HepG2 (cell line): Measurements from ENCODE around the gene TBC1D14. TPM values are rescaled to one million over a fixed set of nuclear protein-coding genes. Genes with fewer than 3 reads are reported as not detected.

ENCODE experiments used
- ATAC-seq: fragments of 200-7000 bp; cut with Tn5 transposase; 3 replicates; pipeline ENCODE4 v1.9.1; 2020; ENCODE audit warnings: mild to moderate bottlenecking, moderate library complexity
- BruUV-seq: library from RNA; stranded (reverse); fragments of 400-500 nt; replicated peaks from 2 replicates; lab custom pipeline; 2021; lab: Mats Ljungman, UMichigan
- CTCF ChIA-PET: fragments of 300-600 bp; formaldehyde crosslinking; extraction: SDS; loops from one replicate; lab custom pipeline; 2021; ENCODE audit warnings: low total read pairs, inconsistent platforms, low intra/inter-chr PET ratio; lab: Yijun Ruan, JAX
- POLR2A ChIA-PET: fragments of 350-600 bp; sonication (Branson Sonifier 250); formaldehyde crosslinking; loops from one replicate; lab custom pipeline; 2020; ENCODE audit warnings: antibody characterized with exemption, inconsistent platforms; lab: Yijun Ruan, JAX
- DNase-seq: peaks from one replicate; pipeline ENCODE4 v3.0.0-alpha.2; 2015; ENCODE audit warnings: low spot score
- FAIRE-seq: peaks from 3 replicates; lab custom pipeline; 2011; peaks lifted over from hg19 to GRCh38; lab: Jason Lieb, UNC
- H2AFZ ChIP-seq: one replicate; pipeline ENCODE4 v1.6.1; 2011; ENCODE audit warnings: low read length, inconsistent platforms
- H3K27ac ChIP-seq: fragments of 300-600 bp; 3 replicates; pipeline ENCODE4 v1.8.0; 2011; ENCODE audit warnings: mixed run types, mild to moderate bottlenecking, mixed read lengths, low read length, inconsistent platforms; ENCODE audit not compliant: insufficient read depth; ENCODE audit errors: extremely low read length
- H3K27me3 ChIP-seq, 2 experiments: fragments of 200-600 bp in 1 of 2; 2 replicates in 1 of 2; 3 replicates in 1 of 2; pipeline versions ENCODE4 v1.6.0 to v1.8.0; 2011; ENCODE audit warnings: low read length in 2 of 2, mild to moderate bottlenecking in 2 of 2, moderate library complexity in 2 of 2, inconsistent platforms in 1 of 2; ENCODE audit not compliant: insufficient read depth in 2 of 2, control insufficient read depth in 1 of 2
- H3K36me3 ChIP-seq, 2 experiments: fragments of 200-600 bp in 1 of 2; replicated peaks in 1 of 2; 2 replicates in 1 of 2; 3 replicates in 1 of 2; pipeline versions ENCODE4 v1.5.1 to v1.8.0; 2011; ENCODE audit warnings: low read length in 2 of 2, inconsistent platforms in 1 of 2; ENCODE audit not compliant: insufficient read depth in 2 of 2, control insufficient read depth in 1 of 2
- H3K4me1 ChIP-seq: 2 replicates; pipeline ENCODE4 v1.5.1; 2012; ENCODE audit warnings: low read length, inconsistent platforms; ENCODE audit not compliant: insufficient read depth
- H3K4me2 ChIP-seq: 2 replicates; pipeline ENCODE4 v1.6.0; 2011; ENCODE audit warnings: low read depth, low read length, inconsistent platforms
- H3K4me3 ChIP-seq, 3 experiments: fragments of 200-600 bp in 1 of 3; sonication (generic), shearing (Covaris generic) in 1 of 3; replicated peaks in 1 of 3; 2 replicates each; pipeline ENCODE4 v1.5.1; 2011 to 2016; ENCODE audit warnings: low read length in 3 of 3, inconsistent platforms in 2 of 3, low read depth in 2 of 3, mild to moderate bottlenecking in 2 of 3, control low read depth in 1 of 3, mixed read lengths in 1 of 3; ENCODE audit not compliant: insufficient read depth in 1 of 3
- H3K79me2 ChIP-seq: one replicate; pipeline ENCODE4 v1.6.1; 2011; ENCODE audit warnings: low read length, inconsistent platforms; ENCODE audit not compliant: insufficient read depth
- H3K9ac ChIP-seq: 2 replicates; pipeline ENCODE4 v1.6.0; 2011; ENCODE audit warnings: mild to moderate bottlenecking, low read depth, low read length, inconsistent platforms; ENCODE audit not compliant: insufficient read depth
- H3K9me3 ChIP-seq: 2 replicates; pipeline ENCODE4 v1.5.1; 2012; ENCODE audit warnings: mild to moderate bottlenecking, low read length
- H4K20me1 ChIP-seq: 2 replicates; pipeline ENCODE4 v1.6.0; 2011; ENCODE audit warnings: inconsistent platforms, mild to moderate bottlenecking, low read length, moderate library complexity; ENCODE audit not compliant: insufficient read depth
- CBX1 ChIP-seq: IDR thresholded peaks from one replicate; pipeline ENCODE4 v1.6.1; 2016; ENCODE audit warnings: antibody characterized with exemption, low read depth
- DPF2 ChIP-seq: sonication (generic); formaldehyde crosslinking; IDR thresholded peaks from 2 replicates; pipeline ENCODE4 v1.4.0; 2020; ENCODE audit warnings: mild to moderate bottlenecking, low read depth, missing genetic modification reagents, borderline replicate concordance
- KDM2A ChIP-seq: sonication (generic); formaldehyde crosslinking; IDR thresholded peaks from 2 replicates; pipeline ENCODE4 v1.4.0; 2020; ENCODE audit warnings: low read depth, missing genetic modification reagents, borderline replicate concordance
- MATR3 ChIP-seq: sonication (generic); formaldehyde crosslinking; IDR thresholded peaks from 2 replicates; pipeline ENCODE4 v1.4.0; 2020; ENCODE audit warnings: missing genetic modification reagents
- PHB2 ChIP-seq: fragments of 450-650 bp; IDR thresholded peaks from 2 replicates; pipeline ENCODE4 v1.6.1; 2018; ENCODE audit not compliant: partially characterized antibody
- PHF5A ChIP-seq: IDR thresholded peaks from one replicate; pipeline ENCODE4 v1.6.1; 2018; ENCODE audit warnings: low read depth, missing genetic modification reagents; ENCODE audit not compliant: unreplicated experiment
- RARA ChIP-seq: IDR thresholded peaks from 2 replicates; pipeline ENCODE4 v1.6.1; 2016; ENCODE audit warnings: missing genetic modification reagents, missing compliant biosample characterization
- ZNF501 ChIP-seq: sonication (generic); formaldehyde crosslinking; IDR thresholded peaks from 2 replicates; pipeline ENCODE4 v1.5.1; 2020; ENCODE audit warnings: mild to moderate bottlenecking, moderate library complexity, missing genetic modification reagents
- ZNF567 ChIP-seq: sonication (generic); formaldehyde crosslinking; IDR thresholded peaks from 2 replicates; pipeline ENCODE4 v1.8.1; 2023; ENCODE audit warnings: mild to moderate bottlenecking, missing genetic modification reagents, borderline replicate concordance
- ZNF713 ChIP-seq: sonication (generic); formaldehyde crosslinking; IDR thresholded peaks from 2 replicates; pipeline ENCODE4 v1.4.0; 2020; ENCODE audit warnings: mild to moderate bottlenecking, missing genetic modification reagents
- ZNF792 ChIP-seq: IDR thresholded peaks from 2 replicates; pipeline ENCODE4 v1.6.1; 2016
- ZNF841 ChIP-seq: sonication (generic); formaldehyde crosslinking; IDR thresholded peaks from 2 replicates; pipeline ENCODE4 v1.8.1; 2023; ENCODE audit warnings: missing genetic modification reagents, borderline replicate concordance
- WGBS: methylation state at CpG from one replicate; pipeline ENCODE4 v1.1.6; 2017; ENCODE audit warnings: low lambda C conversion rate; 5-methylcytosine and 5-hydroxymethylcytosine counted together
- in situ Hi-C: cut with HindIII; loops from 2 replicates; pipeline ENCODE4 v1.10.0; 2017; ENCODE audit warnings: low pct_unique_long_range_greater_than_20kb; ENCODE audit not compliant: extremely low pct_ligation_motif_present
- intact Hi-C: fragments of 100-400 bp; cut with micrococcal nuclease; formaldehyde crosslinking; loops from one replicate; pipeline ENCODE4 v1.10.0; 2022; ENCODE audit not compliant: unreplicated experiment
- polyA plus RNA-seq, 8 experiments: library from polyadenylated mRNA; depleted of rRNA in 3 of 8; stranded (reverse) in 7 of 8; unstranded in 1 of 8; fragments of >200 nt; fragmentation: Illumina TruSeq in 4 of 8; extraction: Trizol in 4 of 8; gene quantifications; 2 replicates each; pipeline versions ENCODE4 v1.2.1 to v1.2.3, GENCODE V29; 2011 to 2016; ENCODE audit warnings: low read depth in 4 of 8, missing spikeins in 1 of 8, mixed read lengths in 1 of 8; ENCODE audit not compliant: insufficient read depth in 1 of 8
- total RNA-seq, 5 experiments: library from RNA; depleted of rRNA; stranded (reverse); fragments of >200 nt; fragmentation: Illumina TruSeq; extraction: Trizol; gene quantifications; 2 replicates each; pipeline ENCODE4 v1.2.3, GENCODE V29; 2016; ENCODE audit warnings: low read depth in 1 of 5
- TF ChIP-seq, protein P1 (sequence below): sonication (generic); formaldehyde crosslinking; IDR thresholded peaks from 2 replicates; pipeline ENCODE4 v1.9.0; 2021; ENCODE audit warnings: missing genetic modification reagents, borderline replicate concordance
- TF ChIP-seq, protein P2 (sequence below): sonication (generic); formaldehyde crosslinking; IDR thresholded peaks from 2 replicates; pipeline ENCODE4 v1.4.0; 2020; ENCODE audit warnings: mild to moderate bottlenecking, missing genetic modification reagents
- TF ChIP-seq, protein P3 (sequence below), 2 experiments: sonication (generic) in 1 of 2; formaldehyde crosslinking in 1 of 2; IDR thresholded peaks; 2 replicates each; pipeline versions ENCODE4 v1.4.0 to v1.6.1; 2016 to 2020; ENCODE audit warnings: borderline replicate concordance in 1 of 2, low read depth in 1 of 2, mild to moderate bottlenecking in 1 of 2, missing genetic modification reagents in 1 of 2

TBC1D14 gene
- total and polyA plus RNA-seq, 2 of the 13 experiments (the other 11 are each of a cell fraction or from before 2014, with no cell fraction given), result 29.5 to 46.5 TPM

DNA sequence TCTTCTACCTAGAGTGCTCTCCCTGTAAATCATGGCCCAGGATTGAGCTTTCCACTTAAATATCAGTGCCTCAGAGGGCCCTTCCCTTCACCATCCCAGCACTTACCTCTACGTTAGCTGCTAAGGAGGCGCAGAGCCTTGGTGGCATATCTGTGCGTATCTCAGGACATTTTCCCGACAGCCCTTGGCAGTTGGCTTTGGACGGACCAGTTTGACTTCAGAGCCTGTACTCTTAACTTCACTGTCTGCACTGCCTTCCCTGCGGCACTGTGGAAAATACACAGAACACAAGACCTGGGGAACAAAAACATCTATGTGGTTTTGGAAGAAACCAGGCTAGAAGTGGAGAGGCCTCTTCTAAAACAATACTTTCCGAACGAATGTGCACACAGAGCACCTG, 135.9 kb downstream of the TBC1D14 start:
- intact Hi-C loops, result loop anchor here (10.0 kb wide), 1 partner anchor 141 kb away; the partner anchor contains the start of gene TBC1D14
- H3K4me3 ChIP-seq, result no peak overlapping the region
- DNase-seq (no peak), FAIRE-seq (no peak), ATAC-seq (no peak)
- POLR2A ChIA-PET, result interaction anchor here (0.7 to 5.6 kb wide), 2 partner anchors 11 to 22 kb away, joined by 3 to 64 read pairs; partner anchors contain the start of gene GRPEL1
- H3K4me2 ChIP-seq, result peak overlapping the region; percentile 96; the same call in 1 of the 2 replicates
- peaks cover 0 to 5% of the 10 kb centered on the region in 2 experiments; a peak in 1 of 5 replicates for H3K27me3 ChIP-seq
- no TSS peak for BruUV-seq
- WGBS, result 97% methylated on average over 8 of the region's 8 CpGs
- H3K27ac ChIP-seq, result no peak overlapping the region
- CTCF ChIA-PET, result no interaction called here
- in situ Hi-C loops, result no loop called here
- H3K9me3 ChIP-seq, result no peaks in the 10 kb centered on the region
- no peak overlapping the region for H3K9ac ChIP-seq
- H3K36me3 ChIP-seq, result peaks cover 0 to 3% of the 10 kb centered on the region in 2 experiments; a peak in 2 of 5 replicates
- no peak overlapping the region for H2AFZ ChIP-seq
- 0 out of 2 replicates have a peak, but pooled peaks cover 12% of the 10 kb centered on the region for H4K20me1 ChIP-seq
- peaks cover 42% of the 10 kb centered on the region for H3K4me1 ChIP-seq
- peaks cover 53% of the 10 kb centered on the region for H3K79me2 ChIP-seq
- TF ChIP-seq, protein P1, sequence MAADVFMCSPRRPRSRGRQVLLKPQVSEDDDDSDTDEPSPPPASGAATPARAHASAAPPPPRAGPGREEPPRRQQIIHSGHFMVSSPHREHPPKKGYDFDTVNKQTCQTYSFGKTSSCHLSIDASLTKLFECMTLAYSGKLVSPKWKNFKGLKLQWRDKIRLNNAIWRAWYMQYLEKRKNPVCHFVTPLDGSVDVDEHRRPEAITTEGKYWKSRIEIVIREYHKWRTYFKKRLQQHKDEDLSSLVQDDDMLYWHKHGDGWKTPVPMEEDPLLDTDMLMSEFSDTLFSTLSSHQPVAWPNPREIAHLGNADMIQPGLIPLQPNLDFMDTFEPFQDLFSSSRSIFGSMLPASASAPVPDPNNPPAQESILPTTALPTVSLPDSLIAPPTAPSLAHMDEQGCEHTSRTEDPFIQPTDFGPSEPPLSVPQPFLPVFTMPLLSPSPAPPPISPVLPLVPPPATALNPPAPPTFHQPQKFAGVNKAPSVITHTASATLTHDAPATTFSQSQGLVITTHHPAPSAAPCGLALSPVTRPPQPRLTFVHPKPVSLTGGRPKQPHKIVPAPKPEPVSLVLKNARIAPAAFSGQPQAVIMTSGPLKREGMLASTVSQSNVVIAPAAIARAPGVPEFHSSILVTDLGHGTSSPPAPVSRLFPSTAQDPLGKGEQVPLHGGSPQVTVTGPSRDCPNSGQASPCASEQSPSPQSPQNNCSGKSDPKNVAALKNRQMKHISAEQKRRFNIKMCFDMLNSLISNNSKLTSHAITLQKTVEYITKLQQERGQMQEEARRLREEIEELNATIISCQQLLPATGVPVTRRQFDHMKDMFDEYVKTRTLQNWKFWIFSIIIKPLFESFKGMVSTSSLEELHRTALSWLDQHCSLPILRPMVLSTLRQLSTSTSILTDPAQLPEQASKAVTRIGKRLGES (CRISPR knock-in tag), result no peak
- TF ChIP-seq RARA (CRISPR knock-in tag) (no peak), CBX1 (no peak), ZNF841 (no peak), ZNF713 (CRISPR knock-in tag) (no peak), PHB2 (no peak), ZNF567 (no peak), ZNF501 (CRISPR knock-in tag) (no peak), PHF5A (no peak), DPF2 (CRISPR knock-in tag) (no peak), KDM2A (CRISPR knock-in tag) (no peak), MATR3 (CRISPR knock-in tag) (no peak), ZNF792 (no peak)
- TF ChIP-seq, protein P2, sequence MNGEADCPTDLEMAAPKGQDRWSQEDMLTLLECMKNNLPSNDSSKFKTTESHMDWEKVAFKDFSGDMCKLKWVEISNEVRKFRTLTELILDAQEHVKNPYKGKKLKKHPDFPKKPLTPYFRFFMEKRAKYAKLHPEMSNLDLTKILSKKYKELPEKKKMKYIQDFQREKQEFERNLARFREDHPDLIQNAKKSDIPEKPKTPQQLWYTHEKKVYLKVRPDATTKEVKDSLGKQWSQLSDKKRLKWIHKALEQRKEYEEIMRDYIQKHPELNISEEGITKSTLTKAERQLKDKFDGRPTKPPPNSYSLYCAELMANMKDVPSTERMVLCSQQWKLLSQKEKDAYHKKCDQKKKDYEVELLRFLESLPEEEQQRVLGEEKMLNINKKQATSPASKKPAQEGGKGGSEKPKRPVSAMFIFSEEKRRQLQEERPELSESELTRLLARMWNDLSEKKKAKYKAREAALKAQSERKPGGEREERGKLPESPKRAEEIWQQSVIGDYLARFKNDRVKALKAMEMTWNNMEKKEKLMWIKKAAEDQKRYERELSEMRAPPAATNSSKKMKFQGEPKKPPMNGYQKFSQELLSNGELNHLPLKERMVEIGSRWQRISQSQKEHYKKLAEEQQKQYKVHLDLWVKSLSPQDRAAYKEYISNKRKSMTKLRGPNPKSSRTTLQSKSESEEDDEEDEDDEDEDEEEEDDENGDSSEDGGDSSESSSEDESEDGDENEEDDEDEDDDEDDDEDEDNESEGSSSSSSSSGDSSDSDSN (CRISPR knock-in tag), result no peak
- TF ChIP-seq, protein P3, sequence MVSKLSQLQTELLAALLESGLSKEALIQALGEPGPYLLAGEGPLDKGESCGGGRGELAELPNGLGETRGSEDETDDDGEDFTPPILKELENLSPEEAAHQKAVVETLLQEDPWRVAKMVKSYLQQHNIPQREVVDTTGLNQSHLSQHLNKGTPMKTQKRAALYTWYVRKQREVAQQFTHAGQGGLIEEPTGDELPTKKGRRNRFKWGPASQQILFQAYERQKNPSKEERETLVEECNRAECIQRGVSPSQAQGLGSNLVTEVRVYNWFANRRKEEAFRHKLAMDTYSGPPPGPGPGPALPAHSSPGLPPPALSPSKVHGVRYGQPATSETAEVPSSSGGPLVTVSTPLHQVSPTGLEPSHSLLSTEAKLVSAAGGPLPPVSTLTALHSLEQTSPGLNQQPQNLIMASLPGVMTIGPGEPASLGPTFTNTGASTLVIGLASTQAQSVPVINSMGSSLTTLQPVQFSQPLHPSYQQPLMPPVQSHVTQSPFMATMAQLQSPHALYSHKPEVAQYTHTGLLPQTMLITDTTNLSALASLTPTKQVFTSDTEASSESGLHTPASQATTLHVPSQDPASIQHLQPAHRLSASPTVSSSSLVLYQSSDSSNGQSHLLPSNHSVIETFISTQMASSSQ (IDR thresholded peaks at IDR 0.05; ENCODE audit: low read depth), result no peak
- TF ChIP-seq, protein P3 (CRISPR knock-in tag; IDR thresholded peaks at IDR 0.05; ENCODE audit: borderline replicate concordance), result no peak
